GM23248 (cell line): ENCODE data around the gene KCTD19. TPM values are rescaled to one million over a fixed set of nuclear protein-coding genes. Genes with fewer than 3 reads are reported as not detected.

Experiments
- DNase-seq: peaks from one replicate; pipeline ENCODE4 v3.0.0-alpha.2; 2015
- H2AFZ ChIP-seq: fragments of 200-600 bp; sonication (generic); 2 replicates; pipeline ENCODE4 v1.6.1; 2016; ENCODE audit warnings: antibody characterized with exemption
- H3F3A ChIP-seq: fragments of 200-600 bp; sonication (generic); 2 replicates; pipeline ENCODE4 v1.6.1; 2016; ENCODE audit warnings: mild to moderate bottlenecking, antibody characterized with exemption, mixed run types; ENCODE audit not compliant: insufficient read depth
- H3K27ac ChIP-seq: fragments of 200-600 bp; sonication (generic); 2 replicates; pipeline ENCODE4 v1.5.1; 2016; ENCODE audit warnings: mild to moderate bottlenecking
- H3K27me3 ChIP-seq: fragments of 200-600 bp; sonication (generic); replicated peaks from 2 replicates; pipeline ENCODE4 v1.6.1; 2016; ENCODE audit warnings: mild to moderate bottlenecking; ENCODE audit not compliant: insufficient read depth
- H3K36me3 ChIP-seq: fragments of 200-600 bp; sonication (generic); 2 replicates; pipeline ENCODE4 v1.6.1; 2016; ENCODE audit warnings: low read depth, mild to moderate bottlenecking
- H3K4me1 ChIP-seq: fragments of 200-600 bp; sonication (generic); 2 replicates; pipeline ENCODE4 v1.6.1; 2016; ENCODE audit warnings: mild to moderate bottlenecking; ENCODE audit not compliant: insufficient read depth
- H3K4me2 ChIP-seq: fragments of 200-600 bp; sonication (generic); one replicate; pipeline ENCODE4 v1.6.1; 2016; ENCODE audit warnings: mild to moderate bottlenecking; ENCODE audit not compliant: unreplicated experiment
- H3K4me3 ChIP-seq: fragments of 200-600 bp; sonication (generic); 2 replicates; pipeline ENCODE4 v1.5.1; 2016; ENCODE audit warnings: mild to moderate bottlenecking
- H3K79me2 ChIP-seq: fragments of 200-600 bp; sonication (generic); 2 replicates; pipeline ENCODE4 v1.6.1; 2016; ENCODE audit warnings: mild to moderate bottlenecking; ENCODE audit not compliant: insufficient read depth
- H3K9ac ChIP-seq: fragments of 200-600 bp; sonication (generic); 2 replicates; pipeline ENCODE4 v1.6.1; 2016; ENCODE audit warnings: mild to moderate bottlenecking
- H3K9me2 ChIP-seq: fragments of 200-600 bp; sonication (generic); 2 replicates; pipeline ENCODE4 v1.6.1; 2016; ENCODE audit warnings: mixed run types, mild to moderate bottlenecking, moderate library complexity; ENCODE audit not compliant: insufficient read depth
- H3K9me3 ChIP-seq: fragments of 200-600 bp; sonication (generic); one replicate; pipeline ENCODE4 v1.6.1; 2017; ENCODE audit warnings: low read depth
- H4K20me1 ChIP-seq: fragments of 200-600 bp; sonication (generic); 2 replicates; pipeline ENCODE4 v1.6.0; 2016; ENCODE audit not compliant: insufficient read depth
- EZH2 ChIP-seq: fragments of 200-600 bp; sonication (generic); IDR thresholded peaks from 2 replicates; pipeline ENCODE4 v1.6.1; 2018; ENCODE audit warnings: antibody characterized with exemption, mild to moderate bottlenecking; ENCODE audit not compliant: insufficient read depth, poor library complexity, severe bottlenecking
- EZH2phosphoT487 ChIP-seq: fragments of 200-600 bp; sonication (generic); IDR thresholded peaks from 2 replicates; pipeline ENCODE4 v1.6.1; 2018; ENCODE audit warnings: antibody characterized with exemption, moderate library complexity, mild to moderate bottlenecking, low read depth; ENCODE audit not compliant: insufficient read depth
- WGBS, 2 experiments: methylation state at CpG; one replicate each; pipeline ENCODE4 v1.1.6; 2015 to 2017; ENCODE audit warnings: low lambda C conversion rate in 2 of 2, low coverage in 1 of 2; ENCODE audit errors: missing lambda C conversion rate in 2 of 2; 5-methylcytosine and 5-hydroxymethylcytosine counted together
- in situ Hi-C: fragments of 300-500 bp; cut with MboI; formaldehyde crosslinking; loops from 2 replicates; pipeline ENCODE4 v1.15.0; 2020
- polyA plus RNA-seq: library from polyadenylated mRNA; unstranded; fragments of >200 nt; fragmentation: Nextera tagmentation; extraction: Ambion mirVana; gene quantifications from 2 replicates; pipeline ENCODE4 v1.2.1, GENCODE V29; 2016
- total RNA-seq: library from RNA; depleted of rRNA; stranded (reverse); fragments of >200 nt; shearing (Covaris generic); gene quantifications from 2 replicates; pipeline ENCODE4 v1.2.3, GENCODE V29; 2014

KCTD19 gene
- total and polyA plus RNA-seq, 2 experiments from 2014 or later, result not detected

GRCh38 chr16:67345401-67345800 is 18.9 kb upstream of the KCTD19 start:
- H3K4me3 ChIP-seq, result no peak overlapping the region
- no peak overlapping the region for H3K4me2 ChIP-seq
- H3K36me3 ChIP-seq, result no peaks in the 10 kb centered on the region
- H3K9me3 ChIP-seq, result no peaks in the 10 kb centered on the region
- no peaks in the 10 kb centered on the region for H3K4me1 ChIP-seq
- H3F3A ChIP-seq, result no peaks in the 10 kb centered on the region
- H4K20me1 ChIP-seq, result no peaks in the 10 kb centered on the region
- no peaks in the 10 kb centered on the region for H3K79me2 ChIP-seq
- WGBS, 2 experiments, result 88 to 91% methylated on average over 1 of the region's 1 CpG
- no peaks in the 10 kb centered on the region for H3K27me3 ChIP-seq
- DNase-seq, result no peak
- no peak overlapping the region for H3K27ac ChIP-seq
- no peak overlapping the region for H2AFZ ChIP-seq
- H3K9me2 ChIP-seq, result no peaks in the 10 kb centered on the region
- H3K9ac ChIP-seq, result no peak overlapping the region
- in situ Hi-C loops, result no loop called here
- TF ChIP-seq EZH2phosphoT487 (no peak), EZH2 (no peak)

GRCh38 chr16:67342616-67343015 is 16.1 kb upstream of the KCTD19 start:
- H3K4me1 ChIP-seq, result no peaks in the 10 kb centered on the region
- TF ChIP-seq EZH2phosphoT487, result no peak
- H3K9me2 ChIP-seq, result no peaks in the 10 kb centered on the region
- H4K20me1 ChIP-seq, result no peaks in the 10 kb centered on the region
- DNase-seq, result no peak
- H3K27me3 ChIP-seq, result no peaks in the 10 kb centered on the region
- no peaks in the 10 kb centered on the region for H3F3A ChIP-seq
- H3K79me2 ChIP-seq, result no peaks in the 10 kb centered on the region
- H3K27ac ChIP-seq, result no peak overlapping the region
- WGBS, 2 experiments, result 87 to 88% methylated on average over 4 of the region's 4 CpGs
- no peak overlapping the region for H3K4me3 ChIP-seq
- in situ Hi-C loops, result no loop called here
- H3K4me2 ChIP-seq, result no peak overlapping the region
- H3K36me3 ChIP-seq, result no peaks in the 10 kb centered on the region
- no peak overlapping the region for H2AFZ ChIP-seq
- no peaks in the 10 kb centered on the region for H3K9me3 ChIP-seq
- H3K9ac ChIP-seq, result no peak overlapping the region

DNA sequence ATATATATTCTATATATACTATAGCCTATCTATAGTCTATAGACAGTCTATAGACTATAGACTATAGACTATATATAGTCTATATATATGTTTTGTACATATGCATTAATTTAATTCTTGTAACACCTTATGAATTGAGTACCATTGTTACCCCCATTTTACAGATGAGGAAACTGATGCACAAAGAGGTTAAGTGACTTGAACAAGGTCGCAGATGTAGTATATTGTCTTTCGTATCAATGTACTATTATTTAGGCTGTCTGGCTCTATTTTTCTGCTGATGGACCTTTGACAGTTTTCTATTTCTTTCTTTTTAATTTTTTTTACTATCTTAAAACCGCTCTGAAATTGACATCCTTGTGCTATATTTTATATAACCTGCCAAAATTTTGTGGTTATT is 14.7 kb upstream of the KCTD19 start:
- Histone ChIP-seq H3K4me2 (no peak overlapping the region), H3K79me2 (no peaks in the 10 kb centered on the region)
- in situ Hi-C loops, result no loop called here

GRCh38 chr16:67339453-67339852 is 12.9 kb upstream of the KCTD19 start:
- H3K9ac ChIP-seq, result no peak overlapping the region
- DNase-seq, result peak; percentile 42
- no peaks in the 10 kb centered on the region for H3K9me3 ChIP-seq
- no peaks in the 10 kb centered on the region for H3F3A ChIP-seq
- no peaks in the 10 kb centered on the region for H3K27me3 ChIP-seq
- H4K20me1 ChIP-seq, result no peaks in the 10 kb centered on the region
- H3K4me2 ChIP-seq, result no peak overlapping the region
- no peak overlapping the region for H3K4me3 ChIP-seq
- 17 to 24% methylated on average over 2 of the region's 2 CpGs for WGBS, 2 experiments
- TF ChIP-seq EZH2, result no peak
- no peak for TF ChIP-seq EZH2phosphoT487
- H3K4me1 ChIP-seq, result no peaks in the 10 kb centered on the region
- H3K36me3 ChIP-seq, result no peaks in the 10 kb centered on the region
- H2AFZ ChIP-seq, result no peak overlapping the region
- no peaks in the 10 kb centered on the region for H3K9me2 ChIP-seq
- no peak overlapping the region for H3K27ac ChIP-seq
- H3K79me2 ChIP-seq, result no peaks in the 10 kb centered on the region
- in situ Hi-C loops, result no loop called here

More for the DNA sequence above, 14.7 kb upstream of the KCTD19 start:
- no peak overlapping the region for H3K9ac ChIP-seq
- H3K4me3 ChIP-seq, result no peak overlapping the region
- no peaks in the 10 kb centered on the region for H3K9me2 ChIP-seq
- no peaks in the 10 kb centered on the region for H4K20me1 ChIP-seq
- H3K27ac ChIP-seq, result no peak overlapping the region
- no peaks in the 10 kb centered on the region for H3K27me3 ChIP-seq
- WGBS, 2 experiments, result 86 to 88% methylated on average over 3 of the region's 3 CpGs
- H3K4me1 ChIP-seq, result no peaks in the 10 kb centered on the region
- H3K9me3 ChIP-seq, result no peaks in the 10 kb centered on the region
- no peak overlapping the region for H2AFZ ChIP-seq
- no peaks in the 10 kb centered on the region for H3F3A ChIP-seq
- TF ChIP-seq EZH2 (no peak), EZH2phosphoT487 (no peak)
- no peak for DNase-seq
- H3K36me3 ChIP-seq, result no peaks in the 10 kb centered on the region

- 87 to 93% methylated on average over 1 of the region's 1 CpG for WGBS, 2 experiments
- H3K79me2 ChIP-seq, result no peaks in the 10 kb centered on the region
- no peaks in the 10 kb centered on the region for H3K4me1 ChIP-seq
- H3K27ac ChIP-seq, result no peak overlapping the region
- H3K4me2 ChIP-seq, result no peak overlapping the region
- in situ Hi-C loops, result no loop called here
- no peaks in the 10 kb centered on the region for H3K9me3 ChIP-seq
- H3F3A ChIP-seq, result no peaks in the 10 kb centered on the region
- H3K36me3 ChIP-seq, result no peaks in the 10 kb centered on the region
- no peaks in the 10 kb centered on the region for H4K20me1 ChIP-seq
- H3K27me3 ChIP-seq, result no peaks in the 10 kb centered on the region
- H3K4me3 ChIP-seq, result no peak overlapping the region
- no peak overlapping the region for H3K9ac ChIP-seq
- H2AFZ ChIP-seq, result no peak overlapping the region
- TF ChIP-seq EZH2 (no peak), EZH2phosphoT487 (no peak)
- DNase-seq, result peak; percentile 15
- no peaks in the 10 kb centered on the region for H3K9me2 ChIP-seq
Measured at GRCh38 chr16:67336648-67337047, 10.1 kb upstream of the KCTD19 start.
